ENCODE measurements around the gene KCNF1. TPM values are rescaled to one million over a fixed set of nuclear protein-coding genes. Genes with fewer than 3 reads are reported as not detected.

Gene KCNF1
- total and polyA plus RNA-seq, 2 of the 8 experiments (the other 6 are each of a cell fraction or from before 2014, with no cell fraction given): 0.48 to 1.5 TPM

GRCh38 chr2:10903861-10904210 is 7.9 kb upstream of the KCNF1 start:
- no peak overlapping the region for H2BK15ac ChIP-seq (ENCODE audit: low read length)
- H4K5ac ChIP-seq (ENCODE audit: insufficient read length, low read depth, low read length): no peak overlapping the region
- H2AFZ ChIP-seq (ENCODE audit: low read length): no peak overlapping the region
- TF ChIP-seq JUN (IDR thresholded peaks at IDR 0.05; ENCODE audit: low read depth, low read length) (no peak), SAP30 (IDR thresholded peaks at IDR 0.05; ENCODE audit: insufficient read depth, insufficient replicate concordance, low read length) (no peak)
- H3K4ac ChIP-seq (replicated peaks; ENCODE audit: insufficient read length, low read depth, low read length): no peak overlapping the region
- ChIA-PET POLR2A (ENCODE audit: partially characterized antibody) (no interaction called here), CTCF (ENCODE audit: partially characterized antibody) (interaction anchor here (0.6 to 1.4 kb wide), 7 partner anchors 19 to 360 kb away, joined by 3 to 4 read pairs (median 3); no protein-coding TSS in a partner anchor)
- no peak overlapping the region for H4K91ac ChIP-seq (replicated peaks; ENCODE audit: insufficient read length, low read length)
- no peak overlapping the region for H2BK120ac ChIP-seq (replicated peaks; ENCODE audit: low read depth, low read length)
- H3K36me3 ChIP-seq (ENCODE audit: control insufficient read depth in 2 of 4, insufficient read depth in 4 of 4, low read length in 3 of 4): no peaks in the 10 kb centered on the region
- no peak overlapping the region for H3K23ac ChIP-seq (ENCODE audit: insufficient read length)
- H3K79me2 ChIP-seq (ENCODE audit: control insufficient read depth in 1 of 2, insufficient read depth in 2 of 2, low read length in 2 of 2): no peaks in the 10 kb centered on the region
- H3K4me3 ChIP-seq (ENCODE audit: extremely low read depth in 1 of 4, insufficient read depth in 2 of 4, low read depth in 3 of 4, low read length in 4 of 4): no peak overlapping the region
- no peak overlapping the region for H3K4me2 ChIP-seq (ENCODE audit: insufficient read depth in 1 of 2, low read depth in 2 of 2, low read length in 2 of 2)
- no peak overlapping the region for H3K18ac ChIP-seq (ENCODE audit: extremely low read depth, low read length)
- no peaks in the 10 kb centered on the region for H4K20me1 ChIP-seq (replicated peaks in 1 of 2; ENCODE audit: control insufficient read depth in 1 of 2, insufficient read depth in 2 of 2, low read length in 2 of 2)
- no peak overlapping the region for H3K14ac ChIP-seq (ENCODE audit: insufficient read length)
- no peak for DNase-seq (ENCODE audit: low read depth in 1 of 2, low spot score in 2 of 2)
- no peak overlapping the region for H3K27ac ChIP-seq (ENCODE audit: low read depth, low read length)
- no peak overlapping the region for H3K9ac ChIP-seq (replicated peaks in 1 of 4; ENCODE audit: extremely low read depth in 1 of 4, low read depth in 3 of 4, low read length in 3 of 4)
- H3K9me3 ChIP-seq (ENCODE audit: insufficient read depth in 2 of 2, low read depth in 1 of 2, low read length in 1 of 2): peaks cover 4 to 7% of the 10 kb centered on the region in 2 experiments; a peak in 2 of 4 replicates
- H2BK12ac ChIP-seq (ENCODE audit: low read depth, low read length): no peak overlapping the region
- H3K27me3 ChIP-seq (replicated peaks in 1 of 4; ENCODE audit: control insufficient read depth in 3 of 4, extremely low read depth in 1 of 4, insufficient read depth in 3 of 4, low read length in 3 of 4): no peaks in the 10 kb centered on the region
- no peak overlapping the region for H4K8ac ChIP-seq (ENCODE audit: extremely low read depth, insufficient read depth, low read length)
- 100% methylated on average over 1 of the region's 2 CpGs; no CpG with 5 or more reads in 1 of the 2 experiments for WGBS, 2 experiments (ENCODE audit: extremely low coverage in 1 of 2, insufficient coverage in 1 of 2, insufficient read length in 1 of 2, insufficient replicate concordance in 2 of 2, low coverage in 1 of 2, low lambda C conversion rate in 2 of 2, missing lambda C conversion rate in 1 of 2)
- no peaks in the 10 kb centered on the region for H3K79me1 ChIP-seq (ENCODE audit: low read depth, low read length)
- H2AK5ac ChIP-seq (ENCODE audit: low read depth, low read length): no peak overlapping the region
- no peak overlapping the region for H2BK20ac ChIP-seq (ENCODE audit: low read length)
- H3K23me2 ChIP-seq (ENCODE audit: low read depth, low read length): no peaks in the 10 kb centered on the region
- H3K4me1 ChIP-seq (replicated peaks in 1 of 4; ENCODE audit: control insufficient read depth in 3 of 4, insufficient read depth in 4 of 4, low read length in 3 of 4): no peaks in the 10 kb centered on the region
- no peak overlapping the region for H2BK5ac ChIP-seq (ENCODE audit: low read depth, low read length)
- FAIRE-seq: no peak
- no peak overlapping the region for H3K56ac ChIP-seq (replicated peaks; ENCODE audit: insufficient read length, low read depth, low read length)
